NCI-H146 (cell line): ENCODE data around the gene FAM9A.
A peak's percentile ranks its signal among the peaks of the same experiment; 100 is the strongest.

Experiments used
- DNase-seq: peaks from one replicate; lab custom pipeline; 2025; lab: John Stamatoyannopoulos, UW

FAM9A gene

GRCh38 chrX:8801041-8801599 is at the start of gene FAM9A:
Gene FAM9A, minus strand, starts transcription at chrX:8801383. Its CDS starts 1,212 bp downstream, at chrX:8800171.
- no peak for DNase-seq

DNA sequence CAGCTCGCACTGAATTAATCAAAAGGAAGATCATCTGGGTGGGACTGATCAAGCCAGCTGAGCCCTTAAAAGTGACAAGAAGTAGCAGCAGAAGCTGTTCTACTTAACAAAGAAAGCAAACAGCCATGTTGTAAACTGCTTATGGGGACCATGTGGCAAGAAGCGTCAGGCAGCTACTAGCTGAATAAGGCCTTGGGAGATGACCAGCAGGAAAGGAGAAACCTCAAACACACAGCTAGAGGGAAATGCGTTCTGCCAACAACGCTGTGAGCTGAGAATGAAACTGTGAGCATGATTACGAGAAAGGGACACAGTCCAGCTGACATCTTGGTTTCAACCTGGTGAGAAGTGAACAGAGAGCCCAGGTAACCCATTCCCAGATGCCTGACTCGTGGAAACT is 49.3 kb upstream of the FAM9A start:
- DNase-seq = no peak

DNA sequence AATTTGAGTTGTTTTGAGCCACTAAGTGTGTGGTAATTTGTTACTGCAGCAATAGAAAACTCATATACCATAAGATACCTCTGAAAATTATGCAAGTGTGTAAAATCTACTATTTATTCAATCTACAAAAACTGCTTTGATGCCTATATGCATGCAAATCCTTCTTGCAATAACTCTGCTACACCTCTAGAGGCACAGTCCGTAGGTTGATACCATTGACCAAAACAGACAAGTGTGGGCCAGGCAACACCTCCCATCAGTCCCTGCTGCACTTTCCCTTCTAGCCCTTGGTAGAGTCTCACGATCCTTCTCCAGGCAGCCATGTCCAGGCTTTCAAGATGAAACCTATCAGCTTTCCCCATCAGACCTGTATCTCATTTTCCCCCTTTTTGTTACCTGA is 48.8 kb upstream of the FAM9A start:
- no peak for DNase-seq

DNA sequence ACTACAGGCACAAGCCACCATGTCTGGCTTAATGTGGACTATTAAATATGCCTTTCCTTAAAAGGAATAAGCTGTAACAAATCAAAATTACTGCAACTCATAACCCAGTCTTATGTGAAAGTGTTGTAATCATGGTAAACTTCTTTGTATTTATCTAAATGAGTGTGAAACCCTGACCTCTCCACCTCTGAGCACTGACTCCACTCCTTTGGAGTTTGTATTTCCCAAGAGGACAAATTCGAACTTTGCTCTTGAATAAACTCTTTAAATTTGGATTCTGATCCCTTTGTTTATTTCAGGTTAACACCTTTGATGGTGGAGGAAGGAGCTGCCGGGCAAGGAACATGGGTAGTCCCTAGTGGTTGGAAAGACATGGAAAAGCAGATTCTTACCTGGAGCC is 48.3 kb upstream of the FAM9A start:
- DNase-seq = no peak

DNA sequence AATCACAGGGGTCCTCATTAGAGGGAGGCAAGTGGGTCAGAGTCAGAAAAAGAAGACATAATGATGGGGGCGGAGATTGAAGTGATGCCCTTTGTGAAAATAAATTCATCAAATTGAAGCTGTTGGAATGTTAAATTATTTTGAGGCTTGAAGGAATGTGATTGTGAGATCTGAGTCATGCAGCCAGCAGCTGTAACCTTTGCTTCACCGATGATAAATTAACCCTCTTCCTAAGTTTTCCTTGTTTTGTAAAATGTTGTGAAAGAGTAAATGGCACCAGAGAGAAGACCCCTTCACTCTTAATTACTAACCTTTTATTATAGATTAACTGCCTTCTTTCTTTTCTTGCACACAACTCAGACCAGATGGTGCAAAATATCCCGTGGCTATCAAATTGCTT is 47.7 kb upstream of the FAM9A start:
- no peak for DNase-seq

GRCh38 chrX:8848441-8848840 is 47.3 kb upstream of the FAM9A start:
- no peak for DNase-seq

- DNase-seq = no peak
These were observed 46.2 kb upstream of the FAM9A start for GRCh38 chrX:8847360-8847759.

DNA sequence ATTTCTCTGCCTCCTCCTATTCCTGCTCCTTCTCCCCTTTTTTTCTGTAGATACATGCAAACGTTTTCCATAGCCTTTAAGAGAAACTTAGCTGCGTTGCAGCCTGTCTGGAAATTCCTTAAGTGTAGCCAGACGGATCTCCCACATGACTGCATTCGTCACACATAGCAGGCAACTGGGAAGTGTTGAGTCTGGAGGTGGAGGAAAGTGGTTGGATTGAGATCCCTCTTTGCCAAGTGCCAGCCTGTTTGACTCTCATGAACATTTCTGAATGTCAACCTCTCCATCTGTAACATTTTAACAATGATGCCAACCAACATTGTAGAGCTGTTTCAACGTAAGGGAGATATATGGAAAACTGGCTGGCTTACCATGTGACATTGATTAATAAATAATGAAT is 45.1 kb upstream of the FAM9A start:
- no peak for DNase-seq

DNA sequence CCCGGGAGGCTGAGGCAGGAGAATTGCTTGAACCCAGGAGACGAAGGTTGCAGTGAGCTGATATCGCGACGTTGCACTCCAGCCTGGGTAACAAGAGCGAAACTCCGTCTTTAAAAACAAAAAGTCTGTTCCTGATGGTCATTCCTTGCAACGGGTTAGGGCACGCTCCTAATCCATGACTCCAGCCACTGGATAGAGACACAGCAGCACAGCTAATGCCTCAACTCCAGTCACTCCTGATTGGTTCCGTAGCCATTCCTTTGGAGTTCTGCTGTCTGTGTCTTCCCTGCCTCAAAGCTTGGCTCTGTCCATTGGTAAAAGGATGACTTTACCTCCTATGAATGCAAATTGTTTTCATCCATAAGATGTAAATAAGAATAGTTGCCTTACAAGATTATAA is 44.3 kb upstream of the FAM9A start:
- no peak for DNase-seq

- no peak for DNase-seq
These were observed 43.9 kb upstream of the FAM9A start for GRCh38 chrX:8845060-8845459.

- DNase-seq = no peak
These were observed 43.0 kb upstream of the FAM9A start for GRCh38 chrX:8844157-8844556.

DNA sequence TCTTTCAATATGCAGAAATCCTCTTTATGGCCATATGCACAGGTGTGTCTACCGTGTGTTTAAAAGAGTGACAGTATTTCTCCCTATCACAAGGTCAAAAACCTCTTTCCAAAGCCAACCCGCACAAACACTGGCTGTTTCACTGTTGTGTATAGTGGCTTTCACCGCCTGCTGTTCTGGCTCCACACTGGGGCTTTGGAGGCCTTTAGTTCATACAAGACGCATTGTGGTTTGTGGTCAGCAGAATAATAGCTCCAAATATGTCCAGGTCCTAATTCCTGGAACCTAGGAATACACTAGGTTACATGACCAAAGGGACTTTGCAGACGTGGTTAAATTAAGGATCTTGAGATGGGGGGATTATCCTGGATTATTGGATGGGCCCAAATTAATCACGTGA is 40.7 kb upstream of the FAM9A start:
- no peak for DNase-seq

GRCh38 chrX:8834392-8834791 is 33.2 kb upstream of the FAM9A start:
- no peak for DNase-seq

- no peak for DNase-seq
These were observed 31.6 kb upstream of the FAM9A start for GRCh38 chrX:8832582-8833378.

GRCh38 chrX:8823698-8824097 is 22.5 kb upstream of the FAM9A start:
- no peak for DNase-seq

GRCh38 chrX:8822002-8822401 is 20.8 kb upstream of the FAM9A start:
- no peak for DNase-seq

DNA sequence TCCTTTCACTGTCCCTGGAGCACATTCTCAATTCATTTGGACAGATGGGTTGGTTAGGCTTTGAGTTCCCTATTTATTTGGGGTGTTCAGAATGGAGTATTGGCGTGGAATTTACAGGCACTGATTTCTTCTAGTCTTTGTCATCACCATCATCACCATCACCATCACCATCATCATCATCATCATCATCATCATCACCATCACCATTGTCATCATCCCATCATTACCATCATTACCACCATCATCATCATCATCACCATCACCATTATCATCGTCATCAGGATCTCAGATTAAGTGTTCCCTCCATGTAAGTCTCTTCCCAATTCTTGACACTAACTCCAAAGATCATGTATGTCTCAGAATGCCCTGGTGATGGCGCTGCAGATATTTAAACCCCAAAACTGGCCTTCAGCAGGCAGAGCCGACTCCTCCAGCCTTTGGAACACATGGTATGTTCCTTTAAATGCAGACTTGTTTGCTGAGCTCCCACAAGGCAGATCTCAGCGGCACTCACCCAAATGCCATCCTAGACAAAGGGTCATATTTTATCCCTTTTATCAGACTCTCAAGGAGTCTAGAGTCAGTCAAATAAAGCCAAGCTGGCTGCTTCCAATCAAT is 19.8 kb upstream of the FAM9A start:
- no peak for DNase-seq

DNA sequence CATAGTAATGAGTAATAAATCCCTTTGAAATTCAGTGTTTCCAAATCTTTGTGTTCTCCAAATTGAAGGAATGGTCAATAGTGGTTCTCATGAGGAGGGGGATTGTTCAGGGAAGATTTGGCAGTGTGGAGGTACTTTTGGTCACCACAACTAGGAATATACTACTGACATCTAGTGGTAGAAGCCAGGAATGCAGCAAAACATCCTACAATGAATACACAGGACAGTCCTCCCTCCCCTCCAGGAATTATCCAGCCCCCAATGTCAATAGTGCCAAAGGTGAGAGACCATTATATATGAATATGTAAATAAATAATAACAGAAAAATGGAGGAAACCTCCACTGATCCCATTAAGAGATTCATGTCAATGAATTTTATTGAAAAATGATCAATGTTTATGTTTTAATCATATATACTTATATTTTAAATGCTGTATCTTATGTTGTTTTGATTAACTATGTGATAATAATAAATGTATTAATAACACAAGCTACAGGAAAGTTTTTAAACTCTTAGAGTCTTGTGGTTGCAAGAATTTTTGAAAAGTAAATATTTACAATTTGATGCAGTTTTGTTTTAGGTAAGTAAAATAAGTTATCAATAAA is 14.4 kb upstream of the FAM9A start:
- DNase-seq = peak; percentile 44

DNA sequence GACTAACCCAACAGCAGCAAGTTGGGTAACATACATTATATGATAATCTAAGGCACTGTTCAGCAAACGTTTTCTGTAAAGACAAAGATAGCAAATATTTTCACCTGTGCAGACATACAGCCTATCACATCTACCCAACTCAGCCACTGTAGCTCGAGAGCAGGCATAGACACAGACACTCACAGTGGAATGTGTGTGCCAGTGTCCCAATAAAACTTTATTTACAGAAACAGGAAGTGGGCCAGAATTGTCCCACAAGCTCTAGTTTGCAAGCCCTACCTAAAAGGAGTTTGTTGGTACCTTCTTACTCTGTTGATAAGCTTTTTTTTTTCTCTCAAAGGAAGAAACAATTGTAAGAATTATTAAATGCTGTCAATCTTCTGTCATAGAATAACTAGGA is 11.9 kb upstream of the FAM9A start:
- no peak for DNase-seq

DNA sequence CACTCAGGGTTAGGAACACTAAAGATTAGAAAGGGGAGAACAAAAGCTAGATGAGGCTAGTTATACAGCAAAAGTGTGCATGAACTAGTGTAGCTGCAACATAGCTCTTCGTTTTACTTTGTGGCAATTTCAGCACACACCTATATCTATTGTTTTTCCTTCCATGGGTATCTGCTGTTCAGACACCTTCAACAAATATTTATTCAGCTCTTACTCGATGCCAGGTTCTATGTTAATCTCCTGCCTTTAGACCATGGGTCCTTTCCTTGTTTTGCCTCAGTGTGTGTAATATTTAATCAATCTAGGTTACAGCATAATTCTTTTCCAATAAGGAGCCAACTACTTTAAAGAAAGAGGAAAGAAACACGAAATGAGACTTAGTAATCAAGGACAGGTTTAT is 10.4 kb upstream of the FAM9A start:
- no peak for DNase-seq

DNA sequence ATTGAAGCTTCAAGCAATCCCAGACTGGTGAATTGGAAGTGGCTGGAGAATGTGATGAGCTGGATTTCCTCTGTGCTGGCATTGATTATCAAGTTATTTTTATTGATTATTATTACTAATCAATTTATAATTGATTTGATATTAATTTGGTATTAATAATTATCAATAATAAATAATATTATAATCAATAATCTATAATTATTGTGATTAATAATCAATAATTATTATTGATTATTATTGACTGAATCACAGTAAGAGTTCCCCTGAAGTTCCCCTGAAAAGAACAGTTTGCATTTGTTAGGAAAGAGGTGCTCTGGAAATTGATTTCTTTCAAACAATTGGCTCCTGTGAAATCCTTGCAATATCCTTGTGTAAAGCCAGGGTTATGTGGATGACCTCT is 7.5 kb upstream of the FAM9A start:
- DNase-seq = no peak

DNA sequence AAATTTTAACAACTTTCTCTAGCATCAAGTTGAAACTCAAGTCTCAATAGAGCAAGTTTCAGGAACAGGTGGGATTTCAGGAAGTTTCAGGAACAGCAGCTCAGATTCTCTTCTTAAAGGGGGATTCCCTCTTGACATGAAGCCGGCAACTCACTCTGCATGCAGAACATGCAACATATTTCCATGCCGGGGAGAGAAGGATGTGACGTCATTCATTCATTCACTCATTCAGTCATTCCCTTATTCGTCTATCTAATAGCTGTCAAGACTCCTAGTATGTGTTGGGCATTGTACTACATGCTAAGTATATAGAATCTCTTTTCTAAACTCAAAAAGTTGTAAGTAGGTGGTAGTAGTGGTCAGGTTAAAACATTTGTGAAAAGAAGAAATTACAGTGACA is 4.8 kb upstream of the FAM9A start:
- DNase-seq = no peak

- DNase-seq = no peak
These were observed 3.9 kb upstream of the FAM9A start for GRCh38 chrX:8805046-8805445.
